Fibroblast of gingiva (primary cell): ENCODE results near the gene SORBS2.

Experiments used
- DNase-seq: peaks from one replicate; pipeline ENCODE4 v3.0.0-alpha.2; 2011; ENCODE audit warnings: low read depth

Gene SORBS2

DNA sequence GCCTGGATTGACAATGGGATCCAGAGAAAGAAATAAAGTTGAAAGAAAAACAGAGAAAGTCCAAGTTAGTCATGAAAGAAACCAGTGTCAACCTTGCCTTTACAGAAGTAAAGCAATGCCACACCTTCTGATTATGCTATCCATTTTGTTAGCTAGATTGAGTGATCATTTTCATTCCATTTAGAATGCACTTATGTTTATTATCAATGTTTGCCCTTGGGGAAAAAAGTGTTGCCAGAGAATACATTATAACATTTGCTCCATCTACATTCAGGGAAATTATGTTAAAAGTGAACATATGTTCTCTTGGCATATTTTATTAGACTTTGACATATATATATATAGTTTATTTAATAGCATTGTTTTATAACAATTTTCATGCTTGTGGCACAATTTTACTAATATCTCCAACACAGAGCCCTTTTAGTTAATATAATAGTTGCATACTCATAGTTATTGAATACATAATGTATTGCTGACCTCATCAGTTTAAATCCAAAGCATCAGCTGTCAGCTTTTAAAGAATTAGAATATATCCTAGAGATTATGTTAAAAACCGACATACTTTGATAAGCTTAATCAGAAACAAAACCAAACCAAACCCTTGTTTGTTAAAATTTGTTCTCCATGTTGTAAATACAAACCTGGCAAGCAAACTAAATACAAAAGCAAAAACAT is 134.2 kb downstream of the SORBS2 start:
- no peak for DNase-seq

DNA sequence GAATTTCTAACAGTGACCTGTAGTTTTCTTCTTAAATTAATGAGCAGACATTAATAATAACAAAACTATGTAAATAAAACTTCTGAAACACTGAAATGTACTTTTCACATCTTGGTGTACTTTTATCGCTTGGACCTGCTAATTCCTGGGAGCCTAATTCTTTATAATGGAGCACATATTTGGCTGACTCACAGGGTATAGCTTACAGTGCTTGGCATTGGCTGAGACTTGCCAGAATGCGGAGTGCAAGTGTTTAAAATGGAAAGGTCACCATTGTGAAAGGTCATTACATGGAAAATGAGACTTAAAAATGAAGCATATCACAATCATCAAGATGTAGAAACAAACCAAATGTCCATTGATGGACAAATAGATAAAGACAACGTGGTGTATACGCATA is 139.4 kb downstream of the SORBS2 start:
- DNase-seq: peak; percentile 65

DNA sequence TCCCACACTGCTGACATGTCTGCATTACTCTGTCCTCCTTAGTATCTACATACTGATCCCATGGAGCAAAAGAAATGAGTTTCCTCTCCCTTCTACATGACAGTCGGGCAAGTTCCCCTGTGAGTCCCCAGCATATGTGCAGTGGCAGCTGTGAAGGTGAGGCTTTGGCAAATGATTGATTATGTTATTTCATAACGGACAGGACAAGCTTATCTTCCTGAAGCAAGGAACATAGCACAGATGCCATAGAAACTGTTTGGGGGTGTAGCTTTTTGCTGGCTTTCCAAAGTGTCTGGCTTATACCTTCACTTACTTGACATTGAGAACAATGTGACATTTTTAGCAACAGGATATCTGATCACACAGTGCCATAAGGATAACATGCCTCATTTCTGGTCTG is 139.8 kb downstream of the SORBS2 start:
- no peak for DNase-seq

DNA sequence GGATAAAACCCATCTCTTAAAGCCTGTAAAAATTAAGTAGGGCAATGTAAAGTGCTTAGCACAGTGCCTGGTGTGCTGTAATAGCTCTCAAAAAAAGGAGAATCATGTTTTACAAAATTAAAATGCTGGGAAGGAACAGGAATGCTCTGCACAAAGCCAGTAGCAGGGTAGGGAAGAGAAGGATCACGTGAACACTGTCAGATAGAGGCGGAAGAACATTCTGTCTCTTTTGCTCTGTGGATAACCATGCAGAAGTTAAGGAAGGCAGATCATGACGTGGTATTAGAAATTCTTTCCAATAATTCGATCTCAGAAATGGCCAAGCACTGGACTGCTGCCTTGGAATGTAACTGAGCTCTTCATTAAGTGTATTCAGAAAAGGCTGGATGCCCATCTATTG is 140.5 kb downstream of the SORBS2 start:
- DNase-seq: no peak

- DNase-seq: no peak
Measured at GRCh38 chr4:185671066-185671465, 140.9 kb downstream of the SORBS2 start.

DNA sequence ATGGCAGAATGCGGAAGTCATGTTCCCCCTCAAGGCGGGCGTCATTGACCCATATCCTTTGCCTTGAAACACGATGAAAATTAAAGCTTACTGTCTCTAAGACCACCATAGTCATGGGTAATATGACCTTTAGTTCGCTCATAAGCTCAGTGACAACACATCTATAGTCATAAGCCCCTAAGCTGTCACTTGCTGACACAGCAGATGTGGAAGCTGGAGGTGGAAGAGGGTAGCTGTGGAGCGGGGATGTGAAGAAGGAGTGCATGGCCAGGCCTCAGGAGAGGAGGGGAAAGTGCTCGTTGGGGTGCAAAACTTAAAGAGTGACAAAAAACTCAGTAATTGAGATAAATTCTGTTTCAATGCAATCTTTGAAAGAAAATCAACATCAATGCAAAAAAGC is 142.7 kb downstream of the SORBS2 start:
- DNase-seq: no peak

DNA sequence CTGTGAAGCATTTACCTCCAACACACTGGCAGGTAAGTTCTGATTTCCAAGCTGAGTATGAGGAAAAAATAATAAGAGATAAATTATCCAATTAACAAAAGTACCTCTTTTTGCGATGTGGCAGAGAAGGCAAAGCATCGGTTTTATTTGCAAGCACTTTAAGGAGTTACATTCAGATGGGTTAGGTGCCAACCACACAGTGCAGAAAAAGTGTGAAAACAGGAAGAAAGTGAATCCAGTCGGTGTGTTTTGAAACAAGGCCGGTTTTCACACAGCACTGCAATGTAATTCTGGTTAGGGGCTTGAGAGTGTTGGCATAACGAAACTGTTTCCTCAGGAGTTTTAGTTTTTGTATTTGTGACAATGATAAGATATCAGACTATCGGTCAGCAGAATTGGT is 145.8 kb downstream of the SORBS2 start:
- DNase-seq: no peak

DNA sequence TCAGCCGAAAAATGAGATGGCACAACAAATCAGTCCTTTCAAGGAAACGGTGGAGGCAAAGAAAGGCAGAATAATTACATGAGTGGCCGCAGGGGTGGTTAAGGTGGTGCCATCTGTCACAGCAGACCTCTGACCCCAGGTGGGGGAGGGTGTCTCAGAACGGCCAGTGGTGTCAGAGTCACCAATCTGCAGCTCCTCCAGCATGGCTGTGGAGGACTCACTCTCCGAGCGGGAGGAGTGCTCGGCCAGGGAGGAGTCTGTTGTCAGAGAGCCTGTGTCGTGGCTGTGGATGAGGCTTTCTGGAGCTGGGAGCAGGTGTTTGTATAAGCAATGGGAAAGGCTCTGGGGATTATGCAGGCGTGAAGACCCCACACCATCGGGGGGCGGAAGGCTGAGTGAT is 146.3 kb downstream of the SORBS2 start:
- DNase-seq: no peak

DNA sequence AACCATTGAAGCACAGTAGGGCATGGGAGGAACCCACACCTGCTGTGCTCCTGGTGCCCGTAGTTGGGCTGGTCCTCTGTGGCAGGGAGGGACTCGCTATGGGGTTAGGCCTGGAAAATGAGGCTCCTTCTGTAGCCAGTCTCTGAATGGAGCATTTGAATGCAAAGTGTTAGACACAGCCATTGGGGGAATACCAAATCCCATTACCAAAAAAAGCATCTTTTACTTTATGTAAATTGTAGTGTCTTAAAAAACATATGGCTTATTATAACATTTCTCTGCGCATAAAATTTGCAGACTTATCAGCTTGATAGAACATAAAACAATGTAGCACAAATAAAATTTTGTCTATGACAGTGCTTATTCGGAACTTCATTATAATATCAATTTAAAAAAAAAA is 147.5 kb downstream of the SORBS2 start:
- DNase-seq: no peak

DNA sequence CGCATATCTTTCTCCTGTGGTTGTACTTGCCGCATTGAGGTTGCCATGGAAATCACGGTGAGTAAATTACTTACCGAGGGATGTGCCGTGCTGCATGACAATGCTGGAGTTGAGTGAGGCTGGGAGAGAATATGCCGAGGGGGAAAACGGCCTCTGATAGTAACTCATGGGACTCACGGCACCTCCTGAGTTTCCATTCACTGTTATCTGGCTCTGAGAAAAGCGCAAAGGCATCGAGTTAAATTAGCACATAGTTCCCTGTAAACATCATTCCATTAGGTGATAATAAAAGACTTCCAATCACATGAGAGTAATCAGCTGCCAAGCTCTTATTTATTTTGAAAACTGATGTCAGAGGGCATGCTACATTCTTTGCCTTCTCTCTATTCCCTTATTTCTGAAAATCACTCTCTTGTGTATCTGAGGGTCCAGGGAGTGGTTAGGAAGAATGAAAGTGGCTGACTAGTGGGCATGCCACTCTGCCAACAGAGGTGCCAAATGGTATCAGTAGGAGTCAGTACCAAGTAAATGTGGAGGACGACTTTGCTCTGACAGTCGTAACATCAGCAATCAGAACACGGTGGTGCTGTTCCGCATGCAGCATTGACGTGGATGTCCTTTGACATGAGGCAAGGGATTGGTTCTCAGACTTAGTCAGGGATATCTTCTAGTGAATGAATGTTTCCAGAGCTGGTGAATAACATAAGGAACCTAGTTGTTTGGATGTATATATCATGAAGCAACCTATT is 149.8 kb downstream of the SORBS2 start:
- no peak for DNase-seq

GRCh38 chr4:185660340-185660739 is 151.7 kb downstream of the SORBS2 start:
- no peak for DNase-seq

- DNase-seq: no peak
Measured at GRCh38 chr4:185657699-185658098, 154.3 kb downstream of the SORBS2 start.

DNA sequence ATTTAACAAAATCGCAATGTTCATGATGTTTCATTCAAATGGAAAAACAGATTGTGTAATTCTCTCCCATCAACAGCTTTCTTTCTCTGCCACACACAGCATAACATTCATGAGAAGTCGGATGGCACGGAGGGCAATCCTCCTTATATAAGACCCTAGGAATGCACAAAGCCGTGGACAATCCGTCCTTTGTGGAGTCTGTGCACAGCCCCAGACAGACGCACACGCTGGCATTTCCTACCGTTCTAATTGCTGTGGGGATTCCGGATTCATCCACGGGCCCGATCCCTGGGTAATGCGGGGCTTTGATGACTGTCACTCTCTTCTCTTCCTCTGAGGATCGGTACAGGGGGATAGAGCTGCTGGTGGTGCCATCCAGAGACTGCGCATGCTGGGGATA is 154.8 kb downstream of the SORBS2 start:
- DNase-seq: no peak

DNA sequence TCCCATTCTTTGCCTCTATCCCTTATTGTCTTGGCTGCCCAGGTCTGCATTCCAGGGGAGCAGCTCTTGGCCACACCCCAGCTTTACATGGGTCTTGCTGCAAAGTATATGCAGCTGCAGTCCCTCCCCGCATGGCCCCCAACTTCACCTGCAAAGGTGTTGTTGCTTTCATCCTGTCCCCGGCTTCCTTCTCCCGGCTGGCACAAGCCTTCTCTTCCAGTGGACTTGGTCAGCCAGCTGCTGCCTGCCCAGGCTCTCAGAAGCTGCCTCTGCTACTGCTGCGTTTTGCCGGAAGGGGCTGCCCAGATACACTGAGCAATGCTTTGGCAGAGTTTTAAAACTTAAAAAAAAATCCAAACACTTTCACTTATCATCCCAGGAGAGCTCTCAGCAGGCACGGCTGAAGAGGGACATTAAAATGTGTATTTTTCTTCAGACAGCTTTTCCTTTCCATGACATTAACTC is 155.5 kb downstream of the SORBS2 start:
- DNase-seq: peak; percentile 45

DNA sequence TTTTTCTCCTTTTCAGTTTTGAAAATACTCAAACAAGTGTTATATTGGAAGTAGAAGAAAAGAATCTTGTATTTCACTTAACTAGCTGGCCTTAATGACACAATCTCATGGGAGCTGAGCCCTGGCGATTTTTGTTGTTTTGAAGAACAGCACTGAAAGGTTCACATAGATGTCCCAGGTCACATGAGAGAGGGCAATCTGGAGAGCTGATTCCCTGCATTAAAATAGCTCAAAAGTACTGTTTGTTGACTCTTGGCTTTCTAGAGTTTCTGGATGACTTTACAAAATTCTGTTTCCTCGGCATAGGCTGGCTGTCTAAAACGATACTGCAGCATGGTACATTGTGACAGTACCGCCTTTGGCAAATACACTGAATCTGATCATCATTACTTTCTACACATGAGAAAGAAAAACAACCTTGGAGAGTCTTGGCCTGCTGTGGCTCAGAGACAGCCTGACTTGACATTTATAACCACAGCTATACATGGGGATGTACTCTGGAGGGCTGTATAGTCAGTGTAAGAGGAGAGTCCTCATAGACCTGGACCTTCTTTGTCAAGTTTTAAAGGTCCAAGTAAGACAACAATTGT is 156.9 kb downstream of the SORBS2 start:
- no peak for DNase-seq

GRCh38 chr4:185654311-185654710 is 157.7 kb downstream of the SORBS2 start:
- no peak for DNase-seq

DNA sequence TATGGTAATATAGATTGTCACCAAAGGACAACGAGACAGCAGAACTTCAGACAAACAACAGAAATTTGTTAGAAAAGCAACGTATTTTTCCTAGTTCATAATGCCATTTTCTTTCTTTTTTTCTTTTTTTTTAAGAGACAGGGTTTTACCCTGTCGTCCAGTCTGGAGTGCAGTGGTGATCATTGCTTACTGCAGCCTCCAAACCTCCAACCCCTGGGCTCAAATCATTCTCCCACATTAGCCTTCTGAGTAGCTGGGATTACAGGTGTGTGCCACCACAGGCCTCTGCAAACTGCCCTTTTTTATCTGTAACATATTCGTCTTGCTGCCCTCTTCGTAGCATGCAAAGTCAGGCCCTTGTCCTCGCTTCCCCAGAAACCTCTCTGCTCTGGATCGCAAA is 160.1 kb downstream of the SORBS2 start:
- no peak for DNase-seq

GRCh38 chr4:185651137-185651677 is 160.8 kb downstream of the SORBS2 start:
- DNase-seq: no peak

- no peak for DNase-seq
Measured at GRCh38 chr4:185648631-185649030, 163.4 kb downstream of the SORBS2 start.

DNA sequence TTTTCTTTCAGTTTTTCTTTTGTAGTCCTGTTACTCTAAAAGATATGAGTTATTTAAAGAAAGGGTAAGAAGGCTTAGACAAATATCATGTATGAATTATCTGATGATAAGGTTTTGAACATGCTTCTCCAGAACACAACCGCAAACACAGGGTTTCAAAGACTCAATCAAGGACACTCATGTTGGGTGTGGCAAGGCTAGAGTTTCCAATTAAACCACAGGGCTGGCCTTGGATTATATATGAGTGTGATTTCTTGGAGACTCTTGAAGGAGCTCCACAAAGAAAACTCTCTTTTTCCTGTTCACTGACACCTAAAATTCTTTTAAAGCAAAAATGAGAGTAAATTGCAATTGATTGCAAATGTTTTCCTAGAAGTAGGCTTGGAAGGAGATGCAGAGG is 166.6 kb downstream of the SORBS2 start:
- no peak for DNase-seq

DNA sequence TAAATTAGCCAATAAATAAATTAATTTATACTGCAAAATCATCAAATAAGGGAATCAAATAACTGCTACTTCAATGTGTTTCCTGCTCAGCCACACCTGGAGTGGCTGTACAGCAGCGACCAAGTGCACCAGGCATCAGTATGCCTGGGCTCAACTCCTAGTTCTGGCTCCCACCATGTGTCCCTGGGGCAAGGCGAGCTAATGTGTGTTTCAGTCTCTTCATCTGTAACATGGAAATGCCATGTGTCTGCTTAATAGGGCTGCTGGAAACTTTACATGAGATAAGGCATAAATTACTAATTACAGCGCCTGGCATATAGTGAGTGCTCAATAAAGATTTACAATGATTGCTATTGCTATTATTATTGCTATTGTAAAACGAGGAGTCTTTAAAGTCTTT is 167.6 kb downstream of the SORBS2 start:
- DNase-seq: no peak

- no peak for DNase-seq
Measured at GRCh38 chr4:185642907-185643306, 169.1 kb downstream of the SORBS2 start.
